PC-3 (cell line): Measurements from ENCODE around the gene RACK1. TPM values are rescaled to one million over a fixed set of nuclear protein-coding genes. Genes with fewer than 3 reads are reported as not detected.
"Not testable (repeated sequence)": the region's sequence is repeated elsewhere in the genome, so short reads cannot be mapped to it uniquely, and the experiment has no call there.

ENCODE experiments used
- ATAC-seq: fragments of 200-7000 bp; cut with Tn5 transposase; 2 replicates; pipeline ENCODE4 v1.9.1; 2020; ENCODE audit warnings: mild to moderate bottlenecking, moderate library complexity
- BruUV-seq: library from RNA; stranded (reverse); fragments of 400-500 nt; replicated peaks from 2 replicates; lab custom pipeline; 2021; lab: Mats Ljungman, UMichigan
- CTCF ChIA-PET: fragments of 300-600 bp; sonication (Branson Sonifier 250); formaldehyde crosslinking; loops from one replicate; lab custom pipeline; 2022; ENCODE audit warnings: antibody characterized with exemption; lab: Charles Lee
- POLR2A ChIA-PET: fragments of 300-600 bp; sonication (Branson Sonifier 250); formaldehyde crosslinking; loops from one replicate; lab custom pipeline; 2022; ENCODE audit warnings: antibody characterized with exemption; ENCODE audit not compliant: unreplicated experiment; lab: Charles Lee
- DNase-seq: peaks from one replicate; pipeline ENCODE4 v3.0.0-alpha.2; 2015
- H2AFZ ChIP-seq: fragments of 300-600 bp; sonication (generic); 2 replicates; pipeline ENCODE4 v1.6.0; 2016; ENCODE audit warnings: antibody characterized with exemption, low read length
- H3F3A ChIP-seq: fragments of 300-600 bp; sonication (generic); one replicate; pipeline ENCODE4 v1.6.0; 2017; ENCODE audit warnings: antibody characterized with exemption, low read length, control low read depth, mild to moderate bottlenecking; ENCODE audit not compliant: unreplicated experiment
- H3K27ac ChIP-seq: fragments of 300-600 bp; sonication (generic); 2 replicates; pipeline ENCODE4 v1.5.1; 2016; ENCODE audit warnings: mild to moderate bottlenecking, low read length
- H3K27me3 ChIP-seq: fragments of 300-600 bp; sonication (generic); 2 replicates; pipeline ENCODE4 v1.6.1; 2016; ENCODE audit warnings: low read length, mixed read lengths
- H3K36me3 ChIP-seq: fragments of 300-600 bp; sonication (generic); 2 replicates; pipeline ENCODE4 v1.6.1; 2016; ENCODE audit warnings: low read depth, mixed run types, low read length, mixed read lengths
- H3K4me1 ChIP-seq: fragments of 300-600 bp; sonication (generic); 2 replicates; pipeline ENCODE4 v1.5.1; 2016; ENCODE audit warnings: low read length; ENCODE audit not compliant: insufficient read depth
- H3K4me2 ChIP-seq: fragments of 300-600 bp; sonication (generic); 2 replicates; pipeline ENCODE4 v1.6.0; 2016; ENCODE audit warnings: low read length
- H3K4me3 ChIP-seq: fragments of 300-600 bp; sonication (generic); 2 replicates; pipeline ENCODE4 v1.5.1; 2016; ENCODE audit warnings: mild to moderate bottlenecking, low read length, mixed read lengths
- H3K79me2 ChIP-seq: fragments of 300-600 bp; sonication (generic); 2 replicates; pipeline ENCODE4 v1.6.1; 2017; ENCODE audit warnings: low read length, mixed read lengths
- H3K9ac ChIP-seq: fragments of 300-600 bp; sonication (generic); 2 replicates; pipeline ENCODE4 v1.6.0; 2016; ENCODE audit warnings: mild to moderate bottlenecking, low read length
- H3K9me2 ChIP-seq: fragments of 300-600 bp; sonication (generic); replicated peaks from 2 replicates; pipeline ENCODE4 v1.6.1; 2016; ENCODE audit warnings: mixed run types, low read length, mixed read lengths
- H3K9me3 ChIP-seq: fragments of 300-600 bp; sonication (generic); 2 replicates; pipeline ENCODE4 v1.6.1; 2016; ENCODE audit warnings: low read length, mixed read lengths
- H4K20me1 ChIP-seq: fragments of 300-600 bp; sonication (generic); 2 replicates; pipeline ENCODE4 v1.6.1; 2016; ENCODE audit warnings: low read length, mixed read lengths
- EZH2 ChIP-seq: fragments of 300-600 bp; sonication (generic); IDR thresholded peaks from one replicate; pipeline ENCODE4 v1.6.1; 2017; ENCODE audit warnings: antibody characterized with exemption, mild to moderate bottlenecking, low read length; ENCODE audit not compliant: unreplicated experiment
- EZH2phosphoT487 ChIP-seq: fragments of 300-600 bp; sonication (generic); IDR thresholded peaks from 2 replicates; pipeline ENCODE4 v1.6.1; 2018; ENCODE audit warnings: mild to moderate bottlenecking, antibody characterized with exemption, low read length, borderline replicate concordance
- intact Hi-C: fragments of 100-400 bp; cut with micrococcal nuclease; formaldehyde crosslinking; loops from 2 replicates; pipeline ENCODE4 v1.9.0; 2023
- total RNA-seq: library from RNA; depleted of rRNA; stranded (reverse); fragments of >200 nt; gene quantifications from 2 replicates; pipeline ENCODE4 v1.2.3, GENCODE V29; 2014
- TF ChIP-seq, protein P1 (sequence below): fragments of 300-600 bp; sonication (generic); conservative IDR thresholded peaks from 2 replicates; pipeline ENCODE4 v1.5.1; 2017; ENCODE audit warnings: antibody characterized with exemption, low read depth, mild to moderate bottlenecking, low read length

The RACK1 gene
- total RNA-seq, 1 experiment from 2014 or later: 3,047 TPM

GRCh38 chr5:181217111-181217802 is 26.4 kb downstream of the RACK1 start:
- Histone ChIP-seq H3K9ac (no peak overlapping the region), H3K36me3 (no peaks in the 10 kb centered on the region), H3K9me3 (no peaks in the 10 kb centered on the region), H3K4me1 (peaks cover 6% of the 10 kb centered on the region), H4K20me1 (no peaks in the 10 kb centered on the region), H3K4me2 (peak overlapping the region; percentile 78), H3K9me2 (no peaks in the 10 kb centered on the region), H3K27me3 (no peaks in the 10 kb centered on the region), H3K4me3 (peak overlapping the region; percentile 66), H3K27ac (no peak overlapping the region), H2AFZ (peak overlapping the region; percentile 47), H3K79me2 (no peaks in the 10 kb centered on the region), H3F3A (peaks cover 12% of the 10 kb centered on the region)
- ChIA-PET POLR2A (no interaction called here), CTCF (no interaction called here)
- BruUV-seq: no TSS peak
- DNase-seq: peak; percentile 48
- TF ChIP-seq EZH2phosphoT487 (no peak), EZH2 (no peak)
- TF ChIP-seq, protein P1, sequence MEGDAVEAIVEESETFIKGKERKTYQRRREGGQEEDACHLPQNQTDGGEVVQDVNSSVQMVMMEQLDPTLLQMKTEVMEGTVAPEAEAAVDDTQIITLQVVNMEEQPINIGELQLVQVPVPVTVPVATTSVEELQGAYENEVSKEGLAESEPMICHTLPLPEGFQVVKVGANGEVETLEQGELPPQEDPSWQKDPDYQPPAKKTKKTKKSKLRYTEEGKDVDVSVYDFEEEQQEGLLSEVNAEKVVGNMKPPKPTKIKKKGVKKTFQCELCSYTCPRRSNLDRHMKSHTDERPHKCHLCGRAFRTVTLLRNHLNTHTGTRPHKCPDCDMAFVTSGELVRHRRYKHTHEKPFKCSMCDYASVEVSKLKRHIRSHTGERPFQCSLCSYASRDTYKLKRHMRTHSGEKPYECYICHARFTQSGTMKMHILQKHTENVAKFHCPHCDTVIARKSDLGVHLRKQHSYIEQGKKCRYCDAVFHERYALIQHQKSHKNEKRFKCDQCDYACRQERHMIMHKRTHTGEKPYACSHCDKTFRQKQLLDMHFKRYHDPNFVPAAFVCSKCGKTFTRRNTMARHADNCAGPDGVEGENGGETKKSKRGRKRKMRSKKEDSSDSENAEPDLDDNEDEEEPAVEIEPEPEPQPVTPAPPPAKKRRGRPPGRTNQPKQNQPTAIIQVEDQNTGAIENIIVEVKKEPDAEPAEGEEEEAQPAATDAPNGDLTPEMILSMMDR: no peak
- intact Hi-C loops: no loop called here
- ATAC-seq: peak; percentile 1; the same call in 1 of the 2 replicates

GRCh38 chr5:181215997-181216989 is 27.4 kb downstream of the RACK1 start:
- Histone ChIP-seq H3K4me1 (peaks cover 2% of the 10 kb centered on the region), H3K79me2 (no peaks in the 10 kb centered on the region), H3K27ac (peak overlapping the region; percentile 3; the same call in 1 of the 2 replicates), H3K9me2 (no peaks in the 10 kb centered on the region), H3K9me3 (no peaks in the 10 kb centered on the region), H3K4me3 (peak overlapping the region; percentile 66), H3K4me2 (peak overlapping the region; percentile 76), H3K27me3 (no peaks in the 10 kb centered on the region), H3F3A (peaks cover 8% of the 10 kb centered on the region), H4K20me1 (no peaks in the 10 kb centered on the region), H3K9ac (peak overlapping the region; percentile 6; the same call in 1 of the 2 replicates), H2AFZ (peak overlapping the region; percentile 78), H3K36me3 (no peaks in the 10 kb centered on the region)
- no TSS peak for BruUV-seq
- ChIA-PET CTCF (interaction anchor here (0.6 kb wide), 1 partner anchor 79 kb away, joined by 7 read pairs; no protein-coding TSS in a partner anchor), POLR2A (no interaction called here)
- peak; percentile 65 for DNase-seq
- TF ChIP-seq EZH2 (no peak), EZH2phosphoT487 (no peak)
- TF ChIP-seq, protein P1: no peak
- ATAC-seq: peak; percentile 31
- intact Hi-C loops: no loop called here

- H3F3A ChIP-seq, H3K4me3 ChIP-seq, H3K79me2 ChIP-seq, H3K9me3 ChIP-seq, BruUV-seq, POLR2A ChIA-PET, H3K27ac ChIP-seq, H4K20me1 ChIP-seq, intact Hi-C loops, CTCF ChIA-PET, H3K9me2 ChIP-seq, H3K27me3 ChIP-seq, ATAC-seq, H3K9ac ChIP-seq, H3K36me3 ChIP-seq, H3K4me1 ChIP-seq, DNase-seq, H2AFZ ChIP-seq, H3K4me2 ChIP-seq: not testable (repeated sequence)
Observed at GRCh38 chr5:181214249-181214648, 29.5 kb downstream of the RACK1 start.
